NCI-H460 (cell line): ENCODE results near the gene MRS2. TPM values are rescaled to one million over a fixed set of nuclear protein-coding genes. Genes with fewer than 3 reads are reported as not detected.
"Not testable (repeated sequence)": the region's sequence is repeated elsewhere in the genome, so short reads cannot be mapped to it uniquely, and the experiment has no call there.

ENCODE experiments used
- DNase-seq: peaks from one replicate; pipeline ENCODE4 v3.0.0-alpha.2; 2016; ENCODE audit warnings: low read depth; ENCODE audit errors: extremely low read depth
- total RNA-seq: library from RNA; depleted of rRNA; stranded (reverse); fragments of >200 nt; shearing (Covaris generic); gene quantifications from 2 replicates; pipeline ENCODE4 v1.2.3, GENCODE V29; 2014

Gene MRS2
- total RNA-seq, 1 experiment from 2014 or later: 17.8 TPM

- DNase-seq: no peak
Measured at GRCh38 chr6:24385536-24386269, 17.0 kb upstream of the MRS2 start.

GRCh38 chr6:24387818-24388217 is 14.9 kb upstream of the MRS2 start:
- DNase-seq: no peak

GRCh38 chr6:24391208-24391607 is 11.5 kb upstream of the MRS2 start:
- no peak for DNase-seq

GRCh38 chr6:24391756-24392405 is 10.9 kb upstream of the MRS2 start:
- DNase-seq: no peak

GRCh38 chr6:24394061-24394779 is 8.5 kb upstream of the MRS2 start:
- no peak for DNase-seq

GRCh38 chr6:24394780-24395437 is 7.8 kb upstream of the MRS2 start:
- peak; percentile 6 for DNase-seq

GRCh38 chr6:24396824-24397223 is 5.9 kb upstream of the MRS2 start:
- no peak for DNase-seq

GRCh38 chr6:24397631-24398030 is 5.1 kb upstream of the MRS2 start:
- DNase-seq: no peak

GRCh38 chr6:24400045-24401039 is 2.4 kb upstream of the MRS2 start:
- DNase-seq: not testable (repeated sequence)

GRCh38 chr6:24401458-24401857 is 1.3 kb upstream of the MRS2 start:
- no peak for DNase-seq

GRCh38 chr6:24403501-24403824 is 727 bp downstream of the MRS2 start:
- no peak for DNase-seq

- no peak for DNase-seq
Measured at GRCh38 chr6:24405262-24405661, 2.5 kb downstream of the MRS2 start.

GRCh38 chr6:24408719-24409410 is 6.1 kb downstream of the MRS2 start:
- no peak for DNase-seq

GRCh38 chr6:24410622-24411021 is 7.9 kb downstream of the MRS2 start:
- no peak for DNase-seq

GRCh38 chr6:24412294-24412693 is 9.6 kb downstream of the MRS2 start:
- no peak for DNase-seq

GRCh38 chr6:24414531-24414930 is 11.8 kb downstream of the MRS2 start:
- not testable (repeated sequence) for DNase-seq

- DNase-seq: no peak
Measured at GRCh38 chr6:24415753-24416152, 13.0 kb downstream of the MRS2 start.

GRCh38 chr6:24419526-24419925 is 16.8 kb downstream of the MRS2 start:
- DNase-seq: no peak

GRCh38 chr6:24425091-24425490 is 22.4 kb downstream of the MRS2 start:
- DNase-seq: no peak
